Stimulated activated CD4-positive, alpha-beta T cell treated with anti-CD3 and anti-CD28 coated beads, Interleukin-12 subunit alpha, Interleukin-12 subunit beta, amount 100 ng/mL, for 4 hours (primary cell): ENCODE measurements around the gene XYLB.

Experiments used
- DNase-seq: peaks from one replicate; pipeline ENCODE4 v3.0.0-alpha.2; 2020

The XYLB gene

DNA sequence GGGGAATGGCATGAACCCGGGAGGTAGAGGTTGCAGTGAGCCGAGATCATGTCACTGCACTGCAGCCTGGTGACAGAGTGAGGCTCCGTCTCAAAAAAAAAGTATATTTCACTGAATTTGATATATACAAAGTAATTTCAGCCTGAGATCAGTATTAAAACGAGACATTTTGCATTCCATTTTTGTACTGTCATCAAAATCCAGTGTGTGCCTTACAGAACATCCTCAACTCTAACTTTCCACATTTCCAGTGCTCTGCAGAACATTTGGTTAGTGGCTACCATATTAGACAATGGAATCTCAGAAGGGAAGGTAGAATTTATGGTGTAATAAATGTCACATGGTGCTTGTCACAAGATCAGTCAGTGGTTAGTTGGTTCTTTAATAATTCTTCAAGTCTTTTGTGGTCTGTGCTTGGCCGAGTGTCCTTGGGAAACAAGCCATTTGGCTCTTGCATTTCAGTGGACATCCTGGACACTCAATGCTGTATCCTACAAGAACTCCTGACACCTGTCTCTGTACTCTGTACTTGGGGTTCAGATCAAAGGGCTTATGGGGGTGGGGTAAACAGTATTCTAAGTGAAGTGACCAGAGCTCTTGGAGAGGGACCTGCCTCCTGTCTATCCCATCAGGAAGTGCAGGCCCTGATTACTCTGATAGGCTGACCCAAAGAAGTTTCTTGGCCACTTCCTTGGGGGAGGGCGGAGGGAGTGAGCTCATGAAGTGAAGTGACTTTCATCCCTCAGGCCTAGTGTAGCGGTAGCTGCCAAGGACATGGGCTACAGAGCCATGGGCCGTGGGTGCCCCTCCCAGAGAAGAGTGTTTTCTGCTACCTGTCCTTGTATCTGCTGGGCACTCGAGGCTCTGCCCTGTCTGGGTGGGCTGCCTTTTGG is 110.8 kb downstream of the XYLB start:
- DNase-seq = no peak

DNA sequence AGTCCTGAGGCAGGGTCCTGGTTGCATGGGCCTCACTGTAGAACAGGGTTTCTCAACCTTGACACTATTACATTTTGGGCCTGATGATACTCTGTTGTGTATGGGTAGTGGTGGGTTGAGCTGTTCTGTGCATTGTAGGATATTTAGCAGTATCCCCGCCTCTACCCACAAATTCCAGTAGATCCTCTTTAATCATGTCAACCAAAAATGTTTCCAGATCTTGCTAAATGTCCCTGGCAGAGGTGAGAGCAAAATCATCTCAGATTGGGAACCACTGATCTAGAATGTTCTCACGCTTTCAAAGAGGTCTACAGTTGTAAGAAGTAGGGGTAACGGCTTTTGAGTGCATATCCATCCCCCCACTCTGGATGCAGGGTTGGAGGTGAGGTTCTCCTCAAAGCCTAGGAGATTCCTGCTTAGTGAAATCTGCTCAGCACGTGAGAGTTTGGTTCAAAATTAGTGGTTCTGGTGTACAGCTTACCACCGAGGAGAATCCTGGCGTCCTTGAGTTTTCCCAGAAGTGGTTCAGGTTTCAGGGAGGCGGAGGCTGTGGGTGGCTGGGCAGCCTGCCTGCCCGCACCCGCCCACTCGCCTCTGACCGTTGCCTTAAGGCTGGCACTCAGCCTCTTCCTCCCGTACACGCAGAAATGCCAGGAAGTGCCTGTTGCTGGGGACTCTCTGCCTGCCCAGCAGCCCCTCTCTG is 112.4 kb downstream of the XYLB start:
- no peak for DNase-seq

GRCh38 chr3:38459499-38460048 is 113.0 kb downstream of the XYLB start:
- no peak for DNase-seq

GRCh38 chr3:38460377-38461270 is 114.0 kb downstream of the XYLB start:
- DNase-seq = no peak
